Esophagus muscularis mucosa (tissue), 4 donors: Measurements from ENCODE around the gene CMTM4. TPM values are rescaled to one million over a fixed set of nuclear protein-coding genes. Genes with fewer than 3 reads are reported as not detected.

Experiments used
- DNase-seq: peaks from one replicate; pipeline ENCODE4 v3.0.0-alpha.2; 2017; ENCODE audit errors: extremely low spot score
- H3K27ac ChIP-seq, 4 donors: fragments of 200-600 bp; sonication (generic); replicated peaks in 1 of 4; 1 replicate in 3 of 4; 2 replicates in 1 of 4; pipeline ENCODE4 v1.5.1; 2016 to 2019; ENCODE audit warnings: mild to moderate bottlenecking in 1 of 4
- H3K27me3 ChIP-seq, 4 donors: fragments of 200-600 bp; sonication (generic); one replicate each; pipeline versions ENCODE4 v1.5.1 to v1.6.0; 2016 to 2019
- H3K36me3 ChIP-seq, 4 donors: fragments of 200-600 bp; sonication (generic); one replicate each; pipeline ENCODE4 v1.5.1; 2016 to 2019
- H3K4me1 ChIP-seq, 4 donors: fragments of 200-600 bp; sonication (generic); one replicate each; pipeline ENCODE4 v1.5.1; 2016 to 2019
- H3K4me3 ChIP-seq, 4 donors: fragments of 200-600 bp; sonication (generic); 1 replicate in 2 of 4; 2 replicates in 2 of 4; pipeline ENCODE4 v1.5.1; 2016 to 2019; ENCODE audit warnings: mild to moderate bottlenecking in 4 of 4, moderate library complexity in 1 of 4
- H3K9me3 ChIP-seq, 4 donors: fragments of 200-600 bp; sonication (generic); 1 replicate in 3 of 4; 2 replicates in 1 of 4; pipeline ENCODE4 v1.5.1; 2016 to 2019
- CTCF ChIP-seq, 3 experiments: fragments of 200-600 bp in 2 of 3; fragments of 450-650 bp in 1 of 3; sonication (generic) in 2 of 3; IDR thresholded peaks; one replicate each; pipeline ENCODE4 v1.5.1; 2017 to 2019; ENCODE audit warnings: antibody characterized with exemption in 3 of 3, mild to moderate bottlenecking in 2 of 3, moderate library complexity in 1 of 3
- EP300 ChIP-seq: sonication (generic); formaldehyde crosslinking; IDR thresholded peaks from one replicate; pipeline ENCODE4 v1.6.1; 2017; ENCODE audit warnings: antibody characterized with exemption
- POLR2A ChIP-seq: fragments of 450-650 bp; IDR thresholded peaks from one replicate; pipeline ENCODE4 v1.6.1; 2017; ENCODE audit warnings: antibody characterized with exemption, moderate library complexity, mild to moderate bottlenecking, low read depth
- POLR2AphosphoS5 ChIP-seq, 2 donors: sonication (generic); formaldehyde crosslinking; IDR thresholded peaks; one replicate each; pipeline ENCODE4 v1.6.1; 2017; ENCODE audit warnings: antibody characterized with exemption in 2 of 2
- WGBS: methylation state at CpG from one replicate; pipeline ENCODE4 v1.1.5; 2018; 5-methylcytosine and 5-hydroxymethylcytosine counted together
- intact Hi-C: fragments of 100-400 bp; cut with DNase I; formaldehyde crosslinking; loops from one replicate; pipeline ENCODE4 v1.15.1; 2023
- total RNA-seq, 4 donors: library from RNA; depleted of rRNA; stranded (reverse); fragments of >200 nt; gene quantifications; one replicate each; pipeline versions ENCODE4 v1.1.0 to v1.2.1, GENCODE V29; 2016

CMTM4 gene
- total RNA-seq, 4 donors from 2014 or later, result 9.8 to 19.8 (median 15.0) TPM

- H3K4me3 ChIP-seq, result no peak overlapping the region
- TF ChIP-seq POLR2AphosphoS5 (IDR thresholded peaks at IDR 0.05) (peak in 1 of 2 donors; percentile 45), EP300 (no peak), CTCF (IDR thresholded peaks at IDR 0.05) (peak; percentile 79 to 95 (median 83)), POLR2A (no peak)
- DNase-seq, result no peak
- H3K4me1 ChIP-seq, result peaks cover 24 to 46% (median 44%) of the 10 kb centered on the region in 4 donors
- intact Hi-C loops, result loop anchor here (5.0 kb wide), 3 partner anchors 121 to 259 kb away; partner anchors contain the start of gene DYNC1LI2
- WGBS, result 41% methylated on average over 13 of the region's 17 CpGs
- peaks cover 7 to 46% (median 43%) of the 10 kb centered on the region in 4 donors for H3K36me3 ChIP-seq
- H3K27ac ChIP-seq, result peak overlapping the region in 3 of 4 donors; percentile 3 to 34 (median 28)
- H3K9me3 ChIP-seq, result no peaks in the 10 kb centered on the region
- H3K27me3 ChIP-seq, result peaks cover 0 to 27% (median 0%) of the 10 kb centered on the region in 4 donors
Observed at GRCh38 chr16:66608241-66609138, 88.1 kb downstream of the CMTM4 start.

GRCh38 chr16:66605979-66606751 is 90.4 kb downstream of the CMTM4 start:
- H3K9me3 ChIP-seq, result no peaks in the 10 kb centered on the region
- DNase-seq, result no peak
- H3K4me3 ChIP-seq, result peak overlapping the region; percentile 64 to 91 (median 72)
- H3K27ac ChIP-seq, result peak overlapping the region; percentile 82 to 89 (median 84)
- WGBS, result 68% methylated on average over 9 of the region's 10 CpGs
- peaks cover 25 to 51% (median 48%) of the 10 kb centered on the region in 4 donors for H3K4me1 ChIP-seq
- peaks cover 7 to 23% (median 22%) of the 10 kb centered on the region in 4 donors for H3K36me3 ChIP-seq
- TF ChIP-seq POLR2AphosphoS5 (IDR thresholded peaks at IDR 0.05) (no peak), EP300 (no peak), CTCF (IDR thresholded peaks at IDR 0.05) (no peak), POLR2A (no peak)
- peaks cover 0 to 49% (median 0%) of the 10 kb centered on the region in 4 donors for H3K27me3 ChIP-seq
- intact Hi-C loops, result loop anchor here (5.0 kb wide), 3 partner anchors 119 to 261 kb away; partner anchors contain the start of gene DYNC1LI2

GRCh38 chr16:66605177-66605978 is 91.2 kb downstream of the CMTM4 start:
- H3K27me3 ChIP-seq, result peaks cover 0 to 51% (median 0%) of the 10 kb centered on the region in 4 donors
- peaks cover 25 to 51% (median 48%) of the 10 kb centered on the region in 4 donors for H3K4me1 ChIP-seq
- no peak for DNase-seq
- peaks cover 7 to 15% (median 14%) of the 10 kb centered on the region in 4 donors for H3K36me3 ChIP-seq
- peak overlapping the region; percentile 64 to 91 (median 72) for H3K4me3 ChIP-seq
- intact Hi-C loops, result loop anchor here (5.0 kb wide), 3 partner anchors 118 to 262 kb away; partner anchors contain the start of gene DYNC1LI2
- H3K27ac ChIP-seq, result peak overlapping the region; percentile 82 to 89 (median 84)
- WGBS, result 10% methylated on average over 24 of the region's 61 CpGs
- H3K9me3 ChIP-seq, result no peaks in the 10 kb centered on the region
- TF ChIP-seq EP300, result no peak
- no peak for TF ChIP-seq POLR2A
- TF ChIP-seq POLR2AphosphoS5 (IDR thresholded peaks at IDR 0.05), result no peak
- no peak for TF ChIP-seq CTCF (IDR thresholded peaks at IDR 0.05)
